GM12891 (cell line): ENCODE data around the gene UBE2D3.

Experiments used
- POLR2AphosphoS5 ChIP-seq: IDR thresholded peaks from 2 replicates; pipeline ENCODE4 v1.6.1; 2011; ENCODE audit warnings: low read depth, low read length, control low read depth
- TAF1 ChIP-seq: IDR thresholded peaks from 2 replicates; pipeline ENCODE4 v1.6.1; 2011; ENCODE audit warnings: low read depth, low read length, control low read depth

DNA sequence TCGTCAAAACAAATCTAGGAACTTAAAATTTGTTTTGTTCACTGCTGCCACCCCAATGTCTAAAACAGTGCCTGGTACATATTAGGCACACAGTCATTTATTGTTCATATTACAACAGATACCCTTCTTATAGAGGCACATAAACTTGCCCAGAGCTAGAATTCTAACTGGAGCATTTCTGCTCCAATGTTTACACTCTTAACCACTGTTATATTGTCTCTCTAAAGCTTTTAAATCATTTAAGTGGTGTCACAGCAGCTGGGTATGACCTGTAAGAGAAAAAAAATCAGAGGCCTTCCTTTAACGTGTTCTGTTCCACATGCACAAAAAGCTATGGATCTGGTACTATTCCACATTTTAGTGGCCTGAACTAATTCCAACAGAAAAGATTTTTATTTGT is 3.0 kb downstream of the UBE2D3 start:
- TF ChIP-seq POLR2AphosphoS5 (no peak), TAF1 (no peak)
